Spinal cord (tissue), 10 donors: ENCODE results near the gene LRRC37A. TPM values are rescaled to one million over a fixed set of nuclear protein-coding genes. Genes with fewer than 3 reads are reported as not detected.
"Not testable (repeated sequence)": the region's sequence is repeated elsewhere in the genome, so short reads cannot be mapped to it uniquely, and the experiment has no call there.

Experiments used
- DNase-seq, 6 donors: peaks; one replicate each; pipeline versions ENCODE4 v3.0.0 to v3.0.0-alpha.2; 2013 to 2015; ENCODE audit warnings: low spot score in 6 of 6, low read depth in 4 of 6
- H3K27ac ChIP-seq: one replicate; pipeline ENCODE4 v1.5.1; 2013; ENCODE audit warnings: low read depth, low read length, control low read depth
- H3K27me3 ChIP-seq: one replicate; pipeline ENCODE4 v1.6.1; 2013; ENCODE audit warnings: low read length; ENCODE audit not compliant: control insufficient read depth, insufficient read depth
- H3K36me3 ChIP-seq: one replicate; pipeline ENCODE4 v1.6.1; 2013; ENCODE audit warnings: low read length; ENCODE audit not compliant: control insufficient read depth, insufficient read depth
- H3K4me1 ChIP-seq: one replicate; pipeline ENCODE4 v1.6.1; 2013; ENCODE audit warnings: low read length; ENCODE audit not compliant: control insufficient read depth, insufficient read depth
- H3K4me3 ChIP-seq: one replicate; pipeline ENCODE4 v1.5.1; 2013; ENCODE audit warnings: low read depth, low read length, control low read depth
- H3K9me3 ChIP-seq: one replicate; pipeline ENCODE4 v1.6.1; 2013; ENCODE audit warnings: low read length; ENCODE audit not compliant: control insufficient read depth, insufficient read depth
- WGBS: methylation state at CpG from one replicate; pipeline ENCODE4 v1.1.5; 2013; ENCODE audit warnings: missing lambda C conversion rate; ENCODE audit not compliant: insufficient coverage; 5-methylcytosine and 5-hydroxymethylcytosine counted together
- polyA plus RNA-seq, 2 donors: library from polyadenylated mRNA; unstranded; fragments of 120-200 nt; gene quantifications; one replicate each; pipeline ENCODE4 v1.2.1, GENCODE V29; 2013; ENCODE audit not compliant: insufficient read length in 2 of 2
- small RNA-seq: library from RNA; depleted of rRNA; stranded (forward); fragments of <200 nt; gene quantifications from one replicate; pipeline ENCODE3, GENCODE V24; 2014; ENCODE audit warnings: low replicate concordance
- total RNA-seq, 2 donors: library from RNA; depleted of rRNA in 1 of 2; stranded (reverse); fragments of 120-200 nt in 1 of 2; fragments of >200 nt in 1 of 2; gene quantifications; one replicate each; pipeline versions ENCODE4 v1.2.3 to v1.2.4, GENCODE V29; 2013 to 2014
- donor health status: healthy.

LRRC37A gene
- total and polyA plus RNA-seq, 4 donors: 3.3 to 8.0 (median 4.4) TPM

DNA sequence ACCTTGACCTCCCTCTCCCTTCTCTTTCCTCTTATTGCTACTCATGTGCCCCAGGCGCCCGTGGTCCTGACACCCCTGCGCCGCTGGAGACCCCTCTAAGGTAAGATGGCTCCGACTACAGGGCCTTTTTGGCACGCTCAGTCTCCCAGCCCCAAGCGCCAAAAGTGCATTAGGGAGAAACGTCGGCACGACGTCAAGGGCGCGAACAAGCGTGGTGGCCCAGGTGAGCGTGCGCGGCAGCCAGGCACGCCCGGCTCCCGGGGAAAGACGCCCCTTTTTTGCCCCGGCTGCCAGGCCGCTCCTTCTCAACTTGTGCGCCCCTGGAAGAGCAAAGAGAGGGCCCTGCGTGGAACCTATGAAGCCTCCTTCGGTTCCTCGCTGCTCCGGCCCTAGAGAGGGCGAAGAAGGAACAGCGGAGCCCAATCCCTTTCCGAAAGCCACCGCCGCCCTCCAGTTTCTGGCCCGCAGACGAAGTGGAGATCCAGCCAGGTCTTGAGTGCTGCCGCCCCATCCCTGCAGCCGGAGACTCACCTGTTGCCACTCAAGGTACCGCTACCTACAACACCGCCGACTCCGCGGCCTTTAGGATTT is 66.3 kb downstream of the LRRC37A start:
- not testable (repeated sequence) for H3K36me3 ChIP-seq, H3K27me3 ChIP-seq, DNase-seq, H3K4me3 ChIP-seq, H3K4me1 ChIP-seq, H3K27ac ChIP-seq, H3K9me3 ChIP-seq
- WGBS: no CpG with 5 or more reads among the region's 42 CpGs

DNA sequence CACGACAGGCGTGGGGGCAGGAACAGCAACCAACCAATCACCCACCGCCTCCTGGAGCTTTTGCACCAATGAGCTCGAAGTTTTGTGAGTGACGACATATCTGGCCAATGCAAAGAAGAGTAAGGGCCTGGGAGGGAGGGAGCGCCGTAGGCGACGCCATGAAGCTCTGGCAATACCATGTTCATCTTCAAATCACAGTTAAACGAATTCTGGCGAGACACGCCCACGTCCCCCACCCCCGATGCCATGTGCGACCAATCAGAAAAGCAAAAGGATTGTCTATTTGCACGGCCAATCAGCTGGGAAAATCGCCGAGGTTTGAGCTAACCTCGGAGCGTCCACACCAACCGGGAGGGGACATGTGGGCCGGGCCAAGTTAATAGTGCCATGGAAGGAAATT is 66.8 kb downstream of the LRRC37A start, which contains the start of gene ARL17B:
ARL17B (minus strand) TSS at position 12 of the 400 bp plus-strand sequence. CDS start 3,369 bp downstream, outside the sequence.
- not testable (repeated sequence) for H3K4me1 ChIP-seq, DNase-seq, H3K27ac ChIP-seq, H3K36me3 ChIP-seq, H3K4me3 ChIP-seq, H3K27me3 ChIP-seq, H3K9me3 ChIP-seq
- WGBS: no CpG with 5 or more reads among the region's 22 CpGs

DNA sequence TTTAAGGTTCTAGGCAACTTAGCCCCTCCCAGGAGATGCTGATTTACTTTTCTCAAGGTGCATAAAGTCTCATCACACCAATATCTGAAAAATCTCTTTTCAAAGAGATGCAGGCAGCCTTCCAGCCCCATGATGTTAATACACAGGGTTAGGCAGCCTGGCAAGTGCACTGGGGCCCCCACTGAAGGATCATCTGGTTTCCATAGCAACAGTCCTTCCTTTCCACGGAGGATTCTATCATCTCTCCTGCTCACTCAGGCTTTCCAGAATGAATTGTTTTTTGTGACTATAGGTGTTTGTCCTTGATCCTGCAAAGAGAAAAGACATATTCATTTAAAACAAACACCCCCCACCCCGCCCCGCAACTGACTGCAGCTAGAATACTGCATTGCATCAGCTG is 72.6 kb downstream of the LRRC37A start:
- H3K4me1 ChIP-seq, H3K9me3 ChIP-seq, H3K36me3 ChIP-seq, DNase-seq, H3K27ac ChIP-seq, H3K4me3 ChIP-seq, H3K27me3 ChIP-seq: not testable (repeated sequence)
- WGBS: no CpG with 5 or more reads among the region's 3 CpGs

DNA sequence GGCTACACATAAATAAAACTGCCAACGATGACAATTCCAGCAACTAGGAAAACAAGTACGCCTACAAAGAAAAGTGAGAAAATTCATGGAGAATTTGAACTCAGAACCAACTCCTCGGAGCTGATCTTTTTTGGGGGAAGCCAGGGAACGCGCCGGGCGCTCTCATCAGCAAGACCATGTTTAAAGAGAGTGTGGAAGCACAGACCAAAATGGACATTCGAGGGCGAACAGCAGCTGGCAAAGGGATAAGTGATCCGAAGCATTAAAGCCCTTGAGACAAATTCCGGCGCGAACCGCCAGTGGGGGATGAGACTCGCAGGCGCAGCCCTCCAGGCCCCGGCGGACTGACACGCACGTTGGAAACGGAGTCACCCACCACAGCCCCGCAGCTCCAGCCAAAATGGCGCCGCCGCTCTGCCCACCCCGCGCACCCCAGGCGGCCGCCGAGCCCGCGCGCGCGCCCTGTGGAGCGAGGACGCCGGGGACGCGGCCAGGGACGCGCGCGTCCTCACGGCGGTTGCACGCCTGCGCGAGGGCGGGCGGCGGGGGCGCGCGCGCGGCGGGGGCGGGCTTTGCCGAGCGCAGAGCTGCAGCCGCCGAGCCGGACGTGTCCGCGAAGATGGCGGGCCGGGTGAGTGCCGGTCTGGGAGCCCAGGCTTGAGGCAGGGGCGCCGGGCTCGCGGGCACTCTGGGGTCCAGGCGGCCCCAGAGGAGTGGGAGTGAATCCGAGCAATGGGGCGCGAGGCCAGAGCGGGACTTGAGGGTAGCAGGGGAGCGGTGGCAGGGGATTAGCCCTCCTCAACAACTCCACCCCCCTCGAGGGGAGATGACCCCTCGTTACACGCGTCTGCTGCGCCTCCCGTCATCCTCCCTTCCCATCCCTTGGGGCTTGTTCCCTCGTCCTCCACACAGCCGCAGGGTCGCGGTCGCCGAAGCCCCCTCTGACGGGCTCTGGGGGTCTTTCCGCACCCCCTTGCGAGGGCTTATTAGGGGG is 77.6 kb downstream of the LRRC37A start:
- H3K27me3 ChIP-seq, DNase-seq, H3K27ac ChIP-seq, H3K4me3 ChIP-seq, H3K4me1 ChIP-seq, H3K9me3 ChIP-seq, H3K36me3 ChIP-seq: not testable (repeated sequence)
- no CpG with 5 or more reads among the region's 95 CpGs for WGBS

DNA sequence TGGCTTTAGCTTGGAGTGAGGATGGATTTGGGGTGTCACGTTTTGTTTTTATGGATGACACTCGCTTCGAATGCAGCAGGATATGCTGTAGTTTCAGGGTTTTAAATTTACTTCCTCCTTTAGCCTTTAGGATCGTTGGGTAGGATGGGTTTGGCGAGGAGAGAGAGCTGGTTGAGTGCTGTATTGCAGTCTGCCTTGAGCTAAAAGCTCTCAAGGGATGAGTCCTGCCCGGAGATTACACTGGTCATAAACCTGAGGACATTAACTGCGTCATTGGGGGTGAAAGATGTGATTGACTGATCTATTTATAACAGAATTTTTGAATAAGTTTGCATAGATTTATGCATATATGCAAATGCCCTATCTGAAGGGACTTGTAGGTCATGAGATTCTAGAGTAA is 78.5 kb downstream of the LRRC37A start:
- H3K27me3 ChIP-seq, H3K27ac ChIP-seq, H3K4me3 ChIP-seq, H3K36me3 ChIP-seq, H3K9me3 ChIP-seq, H3K4me1 ChIP-seq, DNase-seq: not testable (repeated sequence)
- no CpG with 5 or more reads among the region's 7 CpGs for WGBS

DNA sequence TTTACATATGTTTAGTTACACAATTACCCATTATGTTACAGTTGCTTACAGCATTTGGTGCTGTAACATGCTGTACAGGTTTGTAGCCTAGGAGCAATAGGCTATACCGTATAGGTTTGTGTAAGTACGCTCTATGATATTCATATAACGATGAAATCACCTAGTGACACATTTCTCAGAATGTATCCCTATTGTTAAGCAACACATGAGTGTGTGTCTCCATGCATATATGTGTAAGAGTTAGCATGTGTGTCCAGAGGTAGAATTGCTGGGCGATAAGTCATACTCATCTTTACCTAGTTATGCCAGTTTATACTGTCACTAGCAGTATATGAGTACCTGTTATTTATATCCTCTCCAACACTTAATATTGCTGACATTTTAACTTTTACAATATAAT is 88.2 kb downstream of the LRRC37A start:
- not testable (repeated sequence) for H3K9me3 ChIP-seq, H3K4me3 ChIP-seq, H3K27me3 ChIP-seq, DNase-seq, H3K36me3 ChIP-seq, H3K4me1 ChIP-seq, H3K27ac ChIP-seq
- WGBS: no CpG with 5 or more reads among the region's 4 CpGs

DNA sequence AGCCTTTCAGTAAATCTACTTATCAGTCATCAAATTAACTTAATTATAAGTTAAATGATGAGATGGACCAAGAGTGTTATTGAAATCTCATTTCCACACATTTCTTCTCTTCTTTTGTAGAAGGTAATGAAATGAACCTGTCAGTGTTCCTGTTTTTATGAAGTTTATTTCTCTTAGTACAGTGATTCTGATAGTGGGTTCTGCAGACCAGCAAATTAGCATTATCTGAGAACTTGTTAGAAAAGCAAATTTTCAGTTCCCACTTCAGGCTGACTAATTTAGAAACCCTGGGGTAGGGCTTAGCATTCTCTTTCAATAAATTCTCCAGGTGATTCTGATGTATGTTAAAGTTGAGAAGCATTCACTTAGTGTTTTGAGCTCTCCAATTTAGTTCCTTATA is 90.6 kb downstream of the LRRC37A start:
- H3K4me1 ChIP-seq, H3K9me3 ChIP-seq, H3K4me3 ChIP-seq, H3K36me3 ChIP-seq, H3K27ac ChIP-seq, DNase-seq, H3K27me3 ChIP-seq: not testable (repeated sequence)

Small RNA genes lying within 50 kb of the gene (small RNA-seq; reads per million reads assigned to genes)
- not detected for gene RN7SL656P

Other genes starting within 250 kb of the LRRC37A start
- 100 to 1,000 TPM; 109 to 117 TPM for gene KANSL1, start 101.7 kb upstream of the LRRC37A start, total RNA-seq
- gene KANSL1, start 101.7 kb upstream of the LRRC37A start, polyA plus RNA-seq: 10 to 100 TPM; 49.4 to 70.3 TPM
- 10 to 100 TPM; 12.7 to 15.2 TPM for gene ARL17B, start 66.6 kb downstream of the LRRC37A start, total RNA-seq
- gene ARL17B, start 66.6 kb downstream of the LRRC37A start, polyA plus RNA-seq: 10 to 100 TPM; 16.1 to 18.6 TPM
- gene LRRC37A2, start 217.3 kb downstream of the LRRC37A start, total RNA-seq: 10 to 100 TPM in 1 of 2 donors, 1 to 10 TPM in 1; 6.4 to 15.9 TPM
- gene LRRC37A2, start 217.3 kb downstream of the LRRC37A start, polyA plus RNA-seq: 10 to 100 TPM; 26.2 to 59.2 TPM